ENCODE data around the gene ZNF595. TPM values are rescaled to one million over a fixed set of nuclear protein-coding genes. Genes with fewer than 3 reads are reported as not detected.

The ZNF595 gene
- total and polyA plus RNA-seq, 2 experiments from 2014 or later, result 5.8 to 8.3 TPM

DNA sequence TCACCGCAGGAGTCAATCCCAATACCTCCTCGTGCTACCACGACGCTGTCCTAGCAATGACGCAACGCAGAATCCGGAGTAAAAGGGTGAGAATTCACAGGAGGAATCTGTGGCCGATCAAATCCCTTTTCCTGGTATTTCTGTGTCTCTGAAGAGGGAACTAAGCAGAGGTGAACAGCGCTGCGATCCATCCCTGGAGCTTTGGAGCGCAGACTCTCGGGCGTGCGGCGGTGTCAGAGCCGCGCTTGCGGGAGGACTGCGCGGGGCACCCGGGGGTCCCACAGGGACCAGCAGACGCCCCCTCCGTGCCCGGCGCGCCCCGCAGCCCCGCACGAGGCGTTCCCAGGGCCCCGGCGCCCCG is 53.9 kb downstream of the ZNF595 start:
- 15 to 16% methylated on average over 24 to 26 of the region's 33 CpGs for WGBS, 2 experiments (ENCODE audit: low coverage in 1 of 2, low lambda C conversion rate in 2 of 2, missing lambda C conversion rate in 2 of 2)
- H3K27me3 ChIP-seq (replicated peaks; ENCODE audit: insufficient read depth), result no peaks in the 10 kb centered on the region; the same call in 1 of the 2 replicates
- H3K9me3 ChIP-seq (ENCODE audit: low read depth), result no peaks in the 10 kb centered on the region
- H3K4me2 ChIP-seq (ENCODE audit: unreplicated experiment), result no peak overlapping the region
- no peak overlapping the region for H3K4me3 ChIP-seq
- in situ Hi-C loops (cut with MboI), result no loop called here
- H3K27ac ChIP-seq, result no peak overlapping the region
- no peak overlapping the region for H3K9ac ChIP-seq
- H3K36me3 ChIP-seq (ENCODE audit: low read depth), result no peaks in the 10 kb centered on the region
- H3F3A ChIP-seq (ENCODE audit: insufficient read depth), result no peaks in the 10 kb centered on the region
- H3K4me1 ChIP-seq (ENCODE audit: insufficient read depth), result no peaks in the 10 kb centered on the region
- no peaks in the 10 kb centered on the region for H4K20me1 ChIP-seq (ENCODE audit: insufficient read depth)
- H3K9me2 ChIP-seq (ENCODE audit: insufficient read depth), result no peaks in the 10 kb centered on the region
- H3K79me2 ChIP-seq (ENCODE audit: insufficient read depth), result no peaks in the 10 kb centered on the region
- DNase-seq, result no peak
- TF ChIP-seq EZH2phosphoT487 (IDR thresholded peaks at IDR 0.05; ENCODE audit: insufficient read depth, low read depth) (no peak), EZH2 (IDR thresholded peaks at IDR 0.05; ENCODE audit: insufficient read depth, poor library complexity, severe bottlenecking) (no peak)
- no peak overlapping the region for H2AFZ ChIP-seq

DNA sequence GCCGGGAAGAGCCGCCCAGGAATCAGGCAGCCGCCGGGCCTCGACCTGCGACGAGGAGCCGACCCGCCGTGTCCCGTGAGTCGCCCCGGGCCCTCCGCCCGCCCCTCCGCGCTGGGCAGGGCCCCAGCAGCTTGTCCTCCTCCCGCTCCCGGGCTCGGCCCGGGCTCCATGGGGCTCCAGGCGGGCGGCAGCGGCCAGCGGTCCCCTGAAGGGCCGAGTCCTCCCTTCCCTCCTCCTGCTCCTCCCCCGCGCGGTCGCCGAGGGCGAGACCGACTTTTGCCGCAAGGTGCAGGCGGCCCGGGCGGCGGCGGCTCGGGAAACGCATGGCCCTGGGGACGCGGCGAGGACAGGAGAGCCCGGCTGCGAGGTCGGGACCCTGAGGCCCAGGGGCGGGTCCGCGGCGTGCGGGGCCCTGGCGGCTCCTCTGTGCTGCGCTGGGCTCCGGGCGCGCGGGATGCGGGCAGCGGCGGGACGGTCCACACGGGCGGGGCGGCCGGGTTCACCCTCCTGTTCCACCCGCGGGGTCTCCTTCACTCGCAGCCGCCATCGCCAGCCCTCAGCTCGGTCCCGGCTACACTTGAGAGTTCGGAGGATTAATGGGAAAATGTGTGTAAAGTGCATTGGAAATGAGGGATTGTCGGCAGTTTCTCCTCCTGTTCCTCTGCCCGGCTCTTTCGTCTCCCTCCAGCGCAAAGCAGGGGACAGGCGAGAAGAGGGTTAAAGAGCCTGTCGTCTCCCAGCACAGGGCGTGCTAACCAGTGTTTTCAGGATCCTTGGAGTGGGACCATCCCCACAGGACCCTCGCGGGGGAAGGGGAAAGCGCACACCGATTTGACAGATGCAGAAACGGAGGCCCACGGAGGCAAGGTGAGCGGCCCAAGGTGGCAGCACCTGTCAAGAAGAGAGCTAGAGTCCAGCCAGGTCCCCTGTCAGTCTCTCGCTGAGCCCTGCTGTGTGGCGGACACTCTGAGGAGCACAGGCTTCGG is 54.6 kb downstream of the ZNF595 start:
- H3F3A ChIP-seq (ENCODE audit: insufficient read depth), result no peaks in the 10 kb centered on the region
- no peaks in the 10 kb centered on the region for H3K9me3 ChIP-seq (ENCODE audit: low read depth)
- no peak overlapping the region for H3K4me3 ChIP-seq
- TF ChIP-seq EZH2phosphoT487 (IDR thresholded peaks at IDR 0.05; ENCODE audit: insufficient read depth, low read depth), result no peak
- TF ChIP-seq EZH2 (IDR thresholded peaks at IDR 0.05; ENCODE audit: insufficient read depth, poor library complexity, severe bottlenecking), result no peak
- no peak for DNase-seq
- no peak overlapping the region for H3K4me2 ChIP-seq (ENCODE audit: unreplicated experiment)
- H3K4me1 ChIP-seq (ENCODE audit: insufficient read depth), result no peaks in the 10 kb centered on the region
- H3K9me2 ChIP-seq (ENCODE audit: insufficient read depth), result no peaks in the 10 kb centered on the region
- 13% methylated on average over 52 to 55 of the region's 91 CpGs for WGBS, 2 experiments (ENCODE audit: low coverage in 1 of 2, low lambda C conversion rate in 2 of 2, missing lambda C conversion rate in 2 of 2)
- H3K79me2 ChIP-seq (ENCODE audit: insufficient read depth), result no peaks in the 10 kb centered on the region
- H2AFZ ChIP-seq, result no peak overlapping the region
- in situ Hi-C loops (cut with MboI), result no loop called here
- H3K36me3 ChIP-seq (ENCODE audit: low read depth), result no peaks in the 10 kb centered on the region
- no peak overlapping the region for H3K9ac ChIP-seq
- H4K20me1 ChIP-seq (ENCODE audit: insufficient read depth), result no peaks in the 10 kb centered on the region
- no peaks in the 10 kb centered on the region; the same call in 1 of the 2 replicates for H3K27me3 ChIP-seq (replicated peaks; ENCODE audit: insufficient read depth)
- H3K27ac ChIP-seq, result no peak overlapping the region

GRCh38 chr4:112771-113170 is 59.6 kb downstream of the ZNF595 start:
- Histone ChIP-seq H3K79me2 (ENCODE audit: insufficient read depth) (no peaks in the 10 kb centered on the region), H3K4me1 (ENCODE audit: insufficient read depth) (no peaks in the 10 kb centered on the region), H3K9me2 (ENCODE audit: insufficient read depth) (no peaks in the 10 kb centered on the region), H3K4me3 (no peak overlapping the region), H3K4me2 (ENCODE audit: unreplicated experiment) (no peak overlapping the region), H2AFZ (no peak overlapping the region), H3K9me3 (ENCODE audit: low read depth) (no peaks in the 10 kb centered on the region), H3K36me3 (ENCODE audit: low read depth) (no peaks in the 10 kb centered on the region), H3K27me3 (replicated peaks; ENCODE audit: insufficient read depth) (no peaks in the 10 kb centered on the region; the same call in 1 of the 2 replicates), H4K20me1 (ENCODE audit: insufficient read depth) (no peaks in the 10 kb centered on the region), H3K27ac (no peak overlapping the region), H3K9ac (no peak overlapping the region), H3F3A (ENCODE audit: insufficient read depth) (no peaks in the 10 kb centered on the region)
- no peak for DNase-seq
- 24 to 32% methylated on average over 1 of the region's 1 CpG for WGBS, 2 experiments (ENCODE audit: low coverage in 1 of 2, low lambda C conversion rate in 2 of 2, missing lambda C conversion rate in 2 of 2)
- TF ChIP-seq EZH2 (IDR thresholded peaks at IDR 0.05; ENCODE audit: insufficient read depth, poor library complexity, severe bottlenecking) (no peak), EZH2phosphoT487 (IDR thresholded peaks at IDR 0.05; ENCODE audit: insufficient read depth, low read depth) (no peak)
- in situ Hi-C loops (cut with MboI), result no loop called here

DNA sequence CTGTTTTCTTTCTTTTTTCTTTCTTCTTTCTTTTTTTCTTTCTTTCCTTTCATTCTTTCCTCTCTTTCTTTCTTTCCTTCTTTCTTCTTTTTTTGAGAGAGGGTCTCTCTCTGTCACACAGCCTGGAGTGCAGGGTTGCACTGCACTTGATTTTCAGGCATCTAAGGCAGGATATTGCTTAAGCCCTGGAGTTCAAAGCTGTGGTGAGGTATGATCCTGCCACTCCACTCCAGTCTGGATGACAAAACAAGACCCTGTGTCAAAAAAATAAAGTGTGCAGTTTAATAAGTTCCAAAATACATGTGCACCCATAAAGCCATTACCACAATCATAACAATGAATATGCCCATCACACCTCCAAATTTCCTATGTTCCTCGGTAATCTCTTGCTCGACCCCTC is 60.6 kb downstream of the ZNF595 start:
- H3F3A ChIP-seq (ENCODE audit: insufficient read depth), result no peaks in the 10 kb centered on the region
- H3K4me2 ChIP-seq (ENCODE audit: unreplicated experiment), result no peak overlapping the region
- no peaks in the 10 kb centered on the region for H3K27me3 ChIP-seq (replicated peaks; ENCODE audit: insufficient read depth)
- H3K36me3 ChIP-seq (ENCODE audit: low read depth), result no peaks in the 10 kb centered on the region
- H4K20me1 ChIP-seq (ENCODE audit: insufficient read depth), result no peaks in the 10 kb centered on the region
- no peaks in the 10 kb centered on the region for H3K9me2 ChIP-seq (ENCODE audit: insufficient read depth)
- no peak overlapping the region for H3K9ac ChIP-seq
- H3K4me3 ChIP-seq, result no peak overlapping the region
- TF ChIP-seq EZH2phosphoT487 (IDR thresholded peaks at IDR 0.05; ENCODE audit: insufficient read depth, low read depth) (no peak), EZH2 (IDR thresholded peaks at IDR 0.05; ENCODE audit: insufficient read depth, poor library complexity, severe bottlenecking) (no peak)
- H3K4me1 ChIP-seq (ENCODE audit: insufficient read depth), result no peaks in the 10 kb centered on the region
- in situ Hi-C loops (cut with MboI), result no loop called here
- no peak for DNase-seq
- H3K9me3 ChIP-seq (ENCODE audit: low read depth), result no peaks in the 10 kb centered on the region
- H2AFZ ChIP-seq, result no peak overlapping the region
- no peak overlapping the region for H3K27ac ChIP-seq
- no peaks in the 10 kb centered on the region for H3K79me2 ChIP-seq (ENCODE audit: insufficient read depth)
- WGBS, 2 experiments (ENCODE audit: low coverage in 1 of 2, low lambda C conversion rate in 2 of 2, missing lambda C conversion rate in 2 of 2), result 43 to 62% methylated on average over 2 of the region's 2 CpGs
